Testis (tissue), 2 donors: Measurements from ENCODE around the gene PHLPP1.

ENCODE experiments used
- CTCF ChIP-seq, 3 experiments: fragments of 450-650 bp in 2 of 3; fragments of 200-600 bp in 1 of 3; sonication (generic) in 1 of 3; IDR thresholded peaks; one replicate each; pipeline ENCODE4 v1.5.1; 2016 to 2019; ENCODE audit warnings: antibody characterized with exemption in 3 of 3, mild to moderate bottlenecking in 2 of 3, moderate library complexity in 1 of 3
- POLR2A ChIP-seq: fragments of 450-650 bp; IDR thresholded peaks from one replicate; pipeline ENCODE4 v1.6.1; 2017; ENCODE audit warnings: antibody characterized with exemption, mild to moderate bottlenecking, moderate library complexity

GRCh38 chr18:62979176-62979575, 263.8 kb downstream of the PHLPP1 start:
- TF ChIP-seq CTCF (IDR thresholded peaks at IDR 0.05), result no peak
- no peak for TF ChIP-seq POLR2A
